Measurements from ENCODE around the gene ARID4B.

- TF ChIP-seq CTCF (IDR thresholded peaks at IDR 0.05; ENCODE audit: insufficient read depth, low read length), result no peak
- no peak for TF ChIP-seq GABPA (IDR thresholded peaks at IDR 0.05; ENCODE audit: low read depth)
- TF ChIP-seq REST (IDR thresholded peaks at IDR 0.05; ENCODE audit: insufficient replicate concordance, low read depth), result no peak
- TF ChIP-seq POLR2AphosphoS5 (IDR thresholded peaks at IDR 0.05; ENCODE audit: low read depth), result no peak
- no peak for TF ChIP-seq SPI1 (IDR thresholded peaks at IDR 0.05; ENCODE audit: borderline replicate concordance, low read depth)
Measured at GRCh38 chr1:235331401-235331800, 3.4 kb upstream of the ARID4B start.
